Trophoblast cell (in vitro differentiated cells and primary cell): ENCODE results near the gene ELP4.

Source experiments
- DNase-seq, 2 donors: peaks; one replicate each; pipeline ENCODE4 v3.0.0-alpha.2; 2016
- H2AFZ ChIP-seq: 2 replicates; pipeline ENCODE4 v1.6.1; 2013; ENCODE audit warnings: low read length, moderate library complexity, mild to moderate bottlenecking; ENCODE audit not compliant: insufficient read depth, poor library complexity
- H2AK5ac ChIP-seq: 2 replicates; pipeline ENCODE4 v1.6.1; 2013; ENCODE audit warnings: mild to moderate bottlenecking, low read length
- H2BK120ac ChIP-seq: 2 replicates; pipeline ENCODE4 v1.6.1; 2013; ENCODE audit warnings: low read length, mild to moderate bottlenecking, moderate library complexity; ENCODE audit not compliant: insufficient read depth, poor library complexity
- H2BK12ac ChIP-seq: 2 replicates; pipeline ENCODE4 v1.6.1; 2013; ENCODE audit warnings: mild to moderate bottlenecking, low read length, moderate library complexity
- H2BK5ac ChIP-seq: 2 replicates; pipeline ENCODE4 v1.6.1; 2013; ENCODE audit warnings: low read length, low read depth, moderate library complexity, mild to moderate bottlenecking; ENCODE audit not compliant: poor library complexity
- H3K14ac ChIP-seq: 2 replicates; pipeline ENCODE4 v1.6.1; 2013; ENCODE audit warnings: mild to moderate bottlenecking, low read length
- H3K18ac ChIP-seq: 2 replicates; pipeline ENCODE4 v1.6.1; 2013; ENCODE audit warnings: mild to moderate bottlenecking, low read length
- H3K23ac ChIP-seq: 2 replicates; pipeline ENCODE4 v1.6.1; 2013; ENCODE audit warnings: low read length
- H3K27ac ChIP-seq: 2 replicates; pipeline ENCODE4 v1.5.1; 2013; ENCODE audit warnings: low read depth, mild to moderate bottlenecking, inconsistent platforms, low read length, moderate library complexity
- H3K27me3 ChIP-seq: 2 replicates; pipeline ENCODE4 v1.6.1; 2013; ENCODE audit warnings: inconsistent platforms, mild to moderate bottlenecking, low read length, moderate library complexity; ENCODE audit not compliant: insufficient read depth
- H3K36me3 ChIP-seq, 2 experiments: 1 replicate in 1 of 2; 2 replicates in 1 of 2; pipeline ENCODE4 v1.6.1; 2013; ENCODE audit warnings: low read length in 2 of 2, mild to moderate bottlenecking in 2 of 2, moderate library complexity in 1 of 2; ENCODE audit not compliant: insufficient read depth in 2 of 2, control insufficient read depth in 1 of 2
- H3K4ac ChIP-seq: 2 replicates; pipeline ENCODE4 v1.6.1; 2013; ENCODE audit warnings: low read depth, mild to moderate bottlenecking, low read length, moderate library complexity
- H3K4me1 ChIP-seq, 2 experiments: 1 replicate in 1 of 2; 2 replicates in 1 of 2; pipeline ENCODE4 v1.6.1; 2013; ENCODE audit warnings: low read length in 2 of 2, mild to moderate bottlenecking in 2 of 2, moderate library complexity in 1 of 2; ENCODE audit not compliant: insufficient read depth in 2 of 2, control insufficient read depth in 1 of 2
- H3K4me2 ChIP-seq: 2 replicates; pipeline ENCODE4 v1.6.1; 2013; ENCODE audit warnings: inconsistent platforms, mild to moderate bottlenecking, low read length, moderate library complexity
- H3K4me3 ChIP-seq: 2 replicates; pipeline ENCODE4 v1.5.1; 2013; ENCODE audit warnings: mild to moderate bottlenecking, low read depth, low read length, inconsistent platforms
- H3K79me1 ChIP-seq: one replicate; pipeline ENCODE4 v1.6.1; 2013; ENCODE audit warnings: low read length
- H3K79me2 ChIP-seq: 2 replicates; pipeline ENCODE4 v1.6.1; 2013; ENCODE audit warnings: low read length, mild to moderate bottlenecking; ENCODE audit not compliant: control insufficient read depth, insufficient read depth, poor library complexity
- H3K9ac ChIP-seq: 2 replicates; pipeline ENCODE4 v1.6.1; 2013; ENCODE audit warnings: mild to moderate bottlenecking, low read length
- H3K9me3 ChIP-seq: 2 replicates; pipeline ENCODE4 v1.6.1; 2013; ENCODE audit warnings: low read depth, mild to moderate bottlenecking, control low read depth, inconsistent platforms, low read length; ENCODE audit not compliant: insufficient read depth
- H4K12ac ChIP-seq: 2 replicates; pipeline ENCODE4 v1.6.1; 2013; ENCODE audit warnings: low read depth, mild to moderate bottlenecking, low read length, moderate library complexity
- H4K8ac ChIP-seq: 2 replicates; pipeline ENCODE4 v1.6.1; 2013; ENCODE audit warnings: low read depth, mild to moderate bottlenecking, low read length, moderate library complexity
- H4K91ac ChIP-seq: one replicate; pipeline ENCODE4 v1.6.1; 2013; ENCODE audit warnings: low read depth, mild to moderate bottlenecking, low read length, moderate library complexity
- WGBS: extraction: QIAGEN DNeasy Blood & Tissue Kit; methylation state at CpG from one replicate; pipeline ENCODE4 v1.1.7; 2013; ENCODE audit warnings: missing lambda C conversion rate; ENCODE audit not compliant: insufficient read length, insufficient coverage; ENCODE audit errors: extremely low coverage; 5-methylcytosine and 5-hydroxymethylcytosine counted together

The ELP4 gene

GRCh38 chr11:31823644-31824331 is 314.2 kb downstream of the ELP4 start:
- Histone ChIP-seq H3K18ac (no peak overlapping the region), H3K14ac (no peak overlapping the region), H4K91ac (no peak overlapping the region), H3K79me2 (no peaks in the 10 kb centered on the region), H4K12ac (no peak overlapping the region), H3K4me3 (no peak overlapping the region), H4K8ac (no peak overlapping the region), H3K36me3 (no peaks in the 10 kb centered on the region), H3K9me3 (peaks cover 13% of the 10 kb centered on the region), H2BK5ac (no peak overlapping the region), H2BK12ac (no peak overlapping the region), H3K4me2 (no peak overlapping the region), H3K79me1 (no peaks in the 10 kb centered on the region), H2AFZ (no peak overlapping the region), H3K23ac (no peak overlapping the region), H3K27me3 (peaks cover 84% of the 10 kb centered on the region), H2AK5ac (no peak overlapping the region), H3K4ac (no peak overlapping the region), H3K9ac (no peak overlapping the region), H3K4me1 (no peaks in the 10 kb centered on the region), H3K27ac (no peak overlapping the region), H2BK120ac (no peak overlapping the region)
- no CpG with 5 or more reads among the region's 24 CpGs for WGBS
- DNase-seq: no peak

- H3K9me3 ChIP-seq: peaks cover 10% of the 10 kb centered on the region
- no peak overlapping the region for H3K4me3 ChIP-seq
These were observed 314.8 kb downstream of the ELP4 start for GRCh38 chr11:31824332-31824878.

DNA sequence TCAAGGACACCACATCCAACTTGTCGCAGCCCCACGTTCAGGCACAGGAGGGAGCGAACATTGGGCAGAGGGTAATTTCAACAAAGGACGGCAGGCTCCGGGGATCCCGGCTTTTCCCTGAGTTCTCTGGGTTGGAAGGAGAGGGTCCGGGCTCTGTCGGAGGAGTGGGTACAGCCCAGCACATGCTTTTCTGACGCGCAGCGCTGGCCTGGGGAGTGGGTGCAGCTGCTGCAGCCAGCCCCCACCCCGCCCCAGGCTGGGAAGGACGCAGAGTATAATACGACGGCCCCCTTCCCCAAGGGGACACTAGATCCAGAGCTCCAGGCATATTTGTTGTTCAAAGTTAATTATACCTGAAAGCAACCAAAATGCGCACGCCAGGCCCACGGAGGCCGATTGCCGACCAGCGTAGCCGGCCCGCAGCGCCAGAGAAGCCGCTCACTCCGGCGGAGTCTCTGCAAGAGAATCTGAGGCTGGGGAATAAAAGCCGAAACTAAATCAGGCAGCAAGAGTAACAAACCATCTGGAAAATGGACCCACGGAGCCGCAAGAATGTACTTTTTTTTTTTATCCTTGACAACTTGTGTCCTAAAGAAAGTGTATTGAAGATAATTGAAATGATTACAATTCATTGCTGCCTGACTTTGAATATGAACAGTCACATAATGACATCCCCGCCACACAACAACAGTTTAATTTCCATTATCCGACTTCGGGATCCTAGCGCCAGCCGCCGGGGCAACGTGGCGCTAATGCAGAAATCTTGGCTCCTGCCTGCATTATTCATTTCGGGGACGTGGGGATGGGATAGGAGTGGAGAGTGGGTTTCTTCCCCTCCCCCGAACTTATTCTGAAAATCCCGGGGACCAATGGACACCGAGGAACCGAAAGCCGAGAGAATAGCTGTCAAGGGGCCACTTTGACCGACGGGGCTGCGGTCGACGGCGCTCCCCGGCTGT is 315.6 kb downstream of the ELP4 start:
- no peak overlapping the region for H4K91ac ChIP-seq
- H3K4me1 ChIP-seq: no peaks in the 10 kb centered on the region
- H3K18ac ChIP-seq: no peak overlapping the region
- no peaks in the 10 kb centered on the region for H3K36me3 ChIP-seq
- H4K12ac ChIP-seq: no peak overlapping the region
- no peaks in the 10 kb centered on the region for H3K79me2 ChIP-seq
- H4K8ac ChIP-seq: no peak overlapping the region
- no peaks in the 10 kb centered on the region for H3K79me1 ChIP-seq
- WGBS: no CpG with 5 or more reads among the region's 52 CpGs
- no peak overlapping the region for H2BK12ac ChIP-seq
- DNase-seq: no peak
- H3K9ac ChIP-seq: no peak overlapping the region
- no peak overlapping the region for H2BK120ac ChIP-seq
- H2AFZ ChIP-seq: no peak overlapping the region
- H3K14ac ChIP-seq: no peak overlapping the region
- peaks cover 71% of the 10 kb centered on the region for H3K27me3 ChIP-seq
- H2BK5ac ChIP-seq: no peak overlapping the region
- H3K4ac ChIP-seq: no peak overlapping the region
- no peak overlapping the region for H3K4me2 ChIP-seq
- peaks cover 10% of the 10 kb centered on the region for H3K9me3 ChIP-seq
- no peak overlapping the region for H3K27ac ChIP-seq
- H3K23ac ChIP-seq: no peak overlapping the region
- H3K4me3 ChIP-seq: no peak overlapping the region
- no peak overlapping the region for H2AK5ac ChIP-seq

More at GRCh38 chr11:31824332-31824878, 314.8 kb downstream of the ELP4 start:
- no peak overlapping the region for H3K4ac ChIP-seq
- H3K27ac ChIP-seq: no peak overlapping the region
- H3K4me1 ChIP-seq: no peaks in the 10 kb centered on the region
- H3K4me2 ChIP-seq: no peak overlapping the region
- H2BK12ac ChIP-seq: no peak overlapping the region
- no peaks in the 10 kb centered on the region for H3K36me3 ChIP-seq
- H2BK120ac ChIP-seq: no peak overlapping the region
- no peak overlapping the region for H3K9ac ChIP-seq
- H2AK5ac ChIP-seq: no peak overlapping the region
- no peak for DNase-seq
- no CpG with 5 or more reads among the region's 18 CpGs for WGBS
- no peak overlapping the region for H4K8ac ChIP-seq
- no peak overlapping the region for H3K23ac ChIP-seq
- peaks cover 79% of the 10 kb centered on the region for H3K27me3 ChIP-seq
- no peak overlapping the region for H2BK5ac ChIP-seq
- no peaks in the 10 kb centered on the region for H3K79me1 ChIP-seq
- no peak overlapping the region for H3K18ac ChIP-seq
- no peaks in the 10 kb centered on the region for H3K79me2 ChIP-seq
- H2AFZ ChIP-seq: no peak overlapping the region
- H3K14ac ChIP-seq: no peak overlapping the region
- H4K12ac ChIP-seq: no peak overlapping the region
- no peak overlapping the region for H4K91ac ChIP-seq

- Histone ChIP-seq H3K4me2 (no peak overlapping the region), H2BK120ac (no peak overlapping the region), H3K79me1 (no peaks in the 10 kb centered on the region), H4K91ac (no peak overlapping the region), H3K4me1 (no peaks in the 10 kb centered on the region), H3K14ac (no peak overlapping the region), H2BK5ac (no peak overlapping the region), H3K79me2 (no peaks in the 10 kb centered on the region), H4K12ac (no peak overlapping the region), H4K8ac (no peak overlapping the region), H3K27ac (no peak overlapping the region), H3K4ac (no peak overlapping the region), H2BK12ac (no peak overlapping the region), H2AFZ (no peak overlapping the region), H2AK5ac (no peak overlapping the region), H3K36me3 (no peaks in the 10 kb centered on the region), H3K4me3 (no peak overlapping the region), H3K23ac (no peak overlapping the region), H3K27me3 (peaks cover 65% of the 10 kb centered on the region), H3K18ac (no peak overlapping the region), H3K9me3 (peaks cover 10% of the 10 kb centered on the region), H3K9ac (no peak overlapping the region)
- no CpG with 5 or more reads among the region's 37 CpGs for WGBS
- no peak for DNase-seq
These were observed 316.4 kb downstream of the ELP4 start for GRCh38 chr11:31825838-31826484.
